ENCODE results near the gene PDGFD. TPM values are rescaled to one million over a fixed set of nuclear protein-coding genes. Genes with fewer than 3 reads are reported as not detected.

Gene PDGFD
- total RNA-seq, 4 donors from 2014 or later: 4.4 to 7.2 (median 5.2) TPM

DNA sequence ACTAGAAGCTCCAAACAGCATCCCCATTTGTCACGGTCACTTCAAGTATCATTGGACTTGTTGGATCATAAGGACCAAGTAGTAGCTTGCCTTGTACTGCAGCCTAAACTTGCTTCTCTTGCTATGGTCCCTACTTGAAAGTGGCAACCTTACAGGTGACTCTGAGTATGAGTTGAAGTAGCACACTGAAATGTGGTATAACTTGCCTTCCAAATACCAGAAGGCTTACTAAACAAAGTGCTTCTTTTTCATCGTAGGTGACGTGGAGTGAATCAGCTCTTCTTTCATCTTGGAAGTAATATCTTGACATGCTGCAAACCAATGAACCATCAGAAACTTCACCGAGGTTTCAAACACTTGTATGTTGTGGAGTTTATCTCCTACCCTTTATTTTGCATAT lies 296.5 kb downstream of the PDGFD start:
- 92% methylated on average over 4 of the region's 4 CpGs for WGBS
- Histone ChIP-seq H3K36me3 (no peaks in the 10 kb centered on the region), H3K9me3 (no peaks in the 10 kb centered on the region), H3K4me3 (no peak overlapping the region), H3K27ac (no peak overlapping the region), H3K27me3 (no peaks in the 10 kb centered on the region), H3K4me1 (peaks cover 14% of the 10 kb centered on the region)
- DNase-seq (ENCODE audit: low spot score in 2 of 2): no peak
- TF ChIP-seq EP300 (IDR thresholded peaks at IDR 0.05): no peak
- TF ChIP-seq CTCF (IDR thresholded peaks at IDR 0.05): no peak
- TF ChIP-seq POLR2AphosphoS5 (IDR thresholded peaks at IDR 0.05): no peak

DNA sequence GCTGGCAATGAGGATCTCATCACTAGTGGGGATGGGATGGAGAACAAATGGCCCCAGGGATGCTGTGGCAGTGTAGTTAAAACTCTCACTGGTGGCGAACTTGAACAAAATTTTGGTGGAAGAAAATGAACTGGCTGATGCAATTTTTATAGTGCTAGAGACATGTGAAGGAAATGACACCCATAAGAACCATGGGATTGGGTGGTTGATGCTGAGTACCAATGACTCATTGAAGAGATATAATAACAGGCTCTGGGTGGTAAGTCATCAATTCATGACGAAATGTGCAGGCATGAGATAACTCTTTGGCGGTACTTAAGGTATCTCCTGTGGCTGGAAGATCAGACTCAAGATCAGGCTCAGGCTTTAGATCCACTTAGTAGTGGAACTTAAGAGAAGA lies 300.4 kb downstream of the PDGFD start:
- Histone ChIP-seq H3K27ac (no peak overlapping the region), H3K4me1 (no peaks in the 10 kb centered on the region), H3K27me3 (no peaks in the 10 kb centered on the region), H3K9me3 (no peaks in the 10 kb centered on the region), H3K36me3 (no peaks in the 10 kb centered on the region), H3K4me3 (no peak overlapping the region)
- DNase-seq (ENCODE audit: low spot score in 2 of 2): no peak
- TF ChIP-seq EP300 (IDR thresholded peaks at IDR 0.05) (no peak), POLR2AphosphoS5 (IDR thresholded peaks at IDR 0.05) (no peak), POLR2A (IDR thresholded peaks at IDR 0.05) (no peak), CTCF (IDR thresholded peaks at IDR 0.05) (no peak)
- 89% methylated on average over 3 of the region's 3 CpGs for WGBS

GRCh38 chr11:103862802-103863174 lies 301.2 kb downstream of the PDGFD start:
- WGBS: 97% methylated on average over 3 of the region's 3 CpGs
- no peak for DNase-seq (ENCODE audit: low spot score in 2 of 2)
- no peak overlapping the region for H3K4me3 ChIP-seq
- no peak overlapping the region for H3K27ac ChIP-seq
- H3K36me3 ChIP-seq: no peaks in the 10 kb centered on the region
- no peaks in the 10 kb centered on the region for H3K27me3 ChIP-seq
- no peaks in the 10 kb centered on the region for H3K4me1 ChIP-seq
- no peaks in the 10 kb centered on the region for H3K9me3 ChIP-seq
- TF ChIP-seq CTCF (IDR thresholded peaks at IDR 0.05) (no peak), POLR2AphosphoS5 (IDR thresholded peaks at IDR 0.05) (no peak), POLR2A (IDR thresholded peaks at IDR 0.05) (no peak), EP300 (IDR thresholded peaks at IDR 0.05) (no peak)

- no peak overlapping the region for H3K4me3 ChIP-seq
- DNase-seq (ENCODE audit: low spot score in 2 of 2): no peak
- H3K27ac ChIP-seq: no peak overlapping the region
- H3K4me1 ChIP-seq: no peaks in the 10 kb centered on the region
- no peaks in the 10 kb centered on the region for H3K36me3 ChIP-seq
- H3K9me3 ChIP-seq: no peaks in the 10 kb centered on the region
- TF ChIP-seq CTCF (IDR thresholded peaks at IDR 0.05): no peak
- TF ChIP-seq EP300 (IDR thresholded peaks at IDR 0.05): no peak
- TF ChIP-seq POLR2AphosphoS5 (IDR thresholded peaks at IDR 0.05): no peak
- H3K27me3 ChIP-seq: no peaks in the 10 kb centered on the region
- WGBS: 76% methylated on average over 9 of the region's 9 CpGs
Measured at GRCh38 chr11:103862094-103862801, 301.7 kb downstream of the PDGFD start.

Other genes with a start within 250 kb of the PDGFD start
- gene DDI1, start 127.5 kb downstream of the PDGFD start, total RNA-seq: not detected